DMS 273 treated with DMSO at 0.1 percent for 48 hours (cell line): Measurements from ENCODE around the gene NTPCR.
"Not testable (repeated sequence)": the region's sequence is repeated elsewhere in the genome, so short reads cannot be mapped to it uniquely, and the experiment has no call there.

Source experiments
- DNase-seq: peaks from one replicate; lab custom pipeline; 2025; lab: John Stamatoyannopoulos, UW

NTPCR gene

DNA sequence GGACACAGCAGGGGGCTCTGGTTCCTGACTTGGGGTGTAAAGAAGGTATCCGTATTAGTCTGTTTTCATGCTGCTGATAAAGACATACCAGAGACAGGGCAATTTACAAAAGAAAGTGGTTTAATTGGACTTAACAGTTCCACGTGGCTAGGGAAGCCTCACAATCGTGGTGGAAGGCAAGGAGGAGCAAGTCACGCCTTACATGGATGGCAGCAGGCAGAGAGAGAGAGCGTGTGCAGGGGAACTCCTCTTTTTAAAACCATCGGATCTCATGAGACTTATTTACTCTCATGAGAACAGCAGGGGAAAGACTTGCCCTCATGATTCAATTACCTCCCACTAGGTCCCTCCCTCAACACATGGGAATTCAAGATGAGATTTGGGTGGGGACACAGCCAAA lies 23.2 kb upstream of the NTPCR start:
- not testable (repeated sequence) for DNase-seq

DNA sequence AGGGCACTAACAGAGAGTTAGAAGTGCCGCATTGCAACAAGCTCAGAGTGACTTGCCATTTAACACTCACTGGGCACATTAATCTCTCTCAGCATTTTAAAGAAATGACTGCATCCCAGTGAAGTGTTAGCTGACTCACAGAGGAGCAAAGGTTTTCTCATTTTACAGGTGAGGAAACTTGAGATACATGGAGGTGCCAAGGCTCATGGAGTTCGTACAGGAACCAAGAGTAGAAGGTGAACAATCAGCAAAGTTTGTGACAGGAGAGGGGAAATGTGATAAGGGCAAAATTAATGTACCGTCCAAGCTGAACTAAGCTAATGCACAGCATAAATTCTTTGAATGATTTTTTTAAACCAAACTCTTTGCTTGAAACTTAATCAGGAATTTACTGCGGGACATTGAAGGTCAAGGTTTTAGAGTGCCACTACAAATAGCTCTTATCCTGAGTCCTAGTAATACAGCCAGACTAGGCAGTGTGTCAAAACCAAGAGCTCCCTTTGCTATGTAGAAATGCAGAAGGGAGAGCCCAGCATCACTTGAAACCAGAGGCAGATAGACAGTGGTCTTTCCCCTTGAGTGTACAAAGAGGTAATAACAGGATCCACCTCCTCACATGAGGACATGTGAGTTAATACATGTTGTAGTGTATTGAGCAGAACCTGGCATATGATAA lies 22.4 kb upstream of the NTPCR start:
- no peak for DNase-seq

GRCh38 chr1:232932486-232933425 lies 17.7 kb upstream of the NTPCR start:
- DNase-seq = no peak

DNA sequence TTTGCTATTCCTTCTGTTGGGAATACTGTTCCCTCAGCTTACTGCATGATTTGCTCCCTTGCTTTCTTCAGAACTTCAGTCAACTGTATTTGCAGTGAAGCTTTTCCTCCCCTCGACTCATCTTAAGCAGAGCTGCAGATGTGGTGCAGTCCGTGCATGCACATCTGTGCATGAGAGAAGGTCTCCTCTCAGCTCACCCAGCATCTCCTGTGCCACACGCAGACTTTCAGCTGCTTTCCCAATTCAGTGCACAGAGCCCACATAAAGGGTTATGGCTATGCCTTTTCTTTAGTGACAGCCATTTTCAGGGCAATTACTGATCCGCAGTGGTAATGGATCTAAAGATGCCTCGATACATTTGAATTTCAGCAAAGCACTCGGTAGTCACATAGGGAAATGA lies 13.5 kb upstream of the NTPCR start:
- no peak for DNase-seq

GRCh38 chr1:232937741-232938375 lies 12.6 kb upstream of the NTPCR start:
- DNase-seq = no peak

DNA sequence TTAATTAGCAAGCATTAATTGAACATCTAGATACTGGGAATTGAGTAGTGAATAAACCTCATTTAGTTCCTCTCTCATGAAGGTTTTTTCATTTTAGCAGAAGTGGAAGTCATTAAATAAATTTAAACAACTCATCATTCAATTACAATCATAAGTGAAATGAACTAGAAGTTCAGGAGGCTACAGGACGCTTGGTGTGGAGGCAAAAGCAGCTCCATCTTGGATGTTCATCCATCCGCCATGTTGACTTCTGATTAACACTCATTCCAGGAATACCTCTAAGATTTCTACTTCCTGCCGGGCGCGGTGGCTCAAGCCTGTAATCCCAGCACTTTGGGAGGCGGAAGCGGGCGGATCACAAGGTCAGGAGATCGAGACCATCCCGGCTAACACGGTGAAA lies 11.5 kb upstream of the NTPCR start:
- DNase-seq = no peak

DNA sequence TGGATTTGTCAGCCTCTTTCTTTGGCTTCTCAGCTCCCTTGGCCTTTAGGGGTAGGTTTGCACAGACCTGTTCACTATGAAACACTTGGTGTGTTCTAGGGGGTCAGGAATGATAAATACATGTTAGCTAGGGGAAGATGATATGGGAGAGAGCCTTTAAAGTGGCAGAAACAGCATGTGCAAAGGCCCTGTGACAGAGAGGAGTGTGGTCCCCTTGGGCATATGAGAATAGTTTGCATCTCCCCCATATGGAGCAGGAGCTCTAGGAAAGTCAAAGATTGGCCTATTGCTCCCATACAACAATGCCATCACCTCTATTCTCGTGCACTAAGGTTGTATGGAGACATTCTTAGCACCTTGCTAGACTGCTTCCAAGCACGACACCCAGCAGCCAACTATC lies 10.7 kb upstream of the NTPCR start:
- DNase-seq = no peak

DNA sequence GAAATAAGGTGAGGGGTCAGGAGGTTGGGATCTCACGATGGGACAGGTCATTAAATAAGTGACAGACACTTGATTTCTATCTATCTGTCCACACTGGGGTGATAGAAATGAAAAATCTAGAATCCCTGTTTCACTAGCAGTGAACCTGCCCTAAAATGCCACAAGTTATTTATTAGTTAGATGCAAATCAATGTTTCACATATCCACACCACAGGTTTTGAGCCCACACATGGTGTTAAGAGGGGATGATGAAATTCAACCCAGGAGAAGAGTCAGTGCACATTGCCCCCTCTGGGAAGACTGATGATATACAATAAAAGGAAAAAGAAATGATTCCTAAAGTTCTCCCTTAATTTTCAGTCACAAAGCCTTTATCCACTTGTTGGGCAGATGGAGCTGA lies 10.1 kb upstream of the NTPCR start:
- DNase-seq = no peak

- no peak for DNase-seq
Observed at GRCh38 chr1:232942413-232943294, 7.8 kb upstream of the NTPCR start.

GRCh38 chr1:232943679-232944252 lies 6.6 kb upstream of the NTPCR start:
- no peak for DNase-seq

GRCh38 chr1:232944347-232944746 lies 6.1 kb upstream of the NTPCR start:
- DNase-seq = no peak

- DNase-seq = no peak
Observed at GRCh38 chr1:232949636-232950196, 695 bp upstream of the NTPCR start.

- DNase-seq = no peak
Observed at GRCh38 chr1:232951180-232951579, 769 bp downstream of the NTPCR start.

GRCh38 chr1:232951605-232952004 lies 1.2 kb downstream of the NTPCR start:
- no peak for DNase-seq

- DNase-seq = peak; percentile 43
Observed at GRCh38 chr1:232952514-232953499, 2.4 kb downstream of the NTPCR start.

GRCh38 chr1:232954594-232955365 lies 4.4 kb downstream of the NTPCR start:
- DNase-seq = no peak

DNA sequence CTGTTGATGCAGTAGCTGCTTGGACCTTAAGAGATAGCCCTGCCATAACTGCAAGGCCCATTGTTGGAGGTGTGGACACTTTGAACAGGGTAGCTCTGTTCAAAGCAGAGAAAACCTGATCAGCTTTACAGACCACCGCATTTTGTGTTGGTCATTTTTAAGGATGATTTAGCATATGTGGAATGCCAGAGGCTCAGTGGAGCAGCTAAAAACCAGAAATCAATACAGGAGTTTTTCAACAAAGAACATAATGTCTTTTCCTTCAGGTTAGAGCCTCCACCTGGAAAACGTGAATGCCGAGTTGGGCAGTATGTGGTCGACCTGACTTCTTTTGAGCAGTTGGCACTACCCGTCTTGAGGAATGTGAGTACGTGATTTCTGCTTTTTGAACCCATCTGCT lies 5.7 kb downstream of the NTPCR start:
- DNase-seq = no peak

DNA sequence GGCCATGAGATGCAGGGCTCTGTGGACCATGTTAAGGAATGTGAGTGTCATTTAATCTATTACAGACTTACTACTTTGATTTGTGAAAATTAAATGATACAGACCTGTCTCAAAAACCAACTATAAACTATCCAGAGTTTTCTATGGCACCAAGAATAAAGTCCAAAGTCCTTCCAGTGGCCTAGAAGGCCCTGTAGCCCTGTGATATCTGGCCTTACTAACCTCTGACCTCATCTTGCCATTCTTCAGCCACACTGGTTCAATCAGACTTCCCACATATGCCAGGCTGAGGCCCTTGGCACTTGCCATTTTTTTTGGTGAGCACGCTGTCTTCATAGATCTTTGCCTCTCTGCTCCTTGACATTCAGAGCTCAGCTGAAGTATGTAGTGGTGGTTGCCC lies 7.7 kb downstream of the NTPCR start:
- DNase-seq = no peak
